ENCODE measurements around the gene MTTP. TPM values are rescaled to one million over a fixed set of nuclear protein-coding genes. Genes with fewer than 3 reads are reported as not detected.

Gene MTTP
- total RNA-seq, 1 donor = not detected

GRCh38 chr4:99670409-99671073 lies 95.9 kb downstream of the MTTP start:
- TF ChIP-seq CTCF (IDR thresholded peaks at IDR 0.05; ENCODE audit: insufficient read depth, low read depth, low read length) = no peak
- no peak for DNase-seq (ENCODE audit: low read depth)
- H3K4me3 ChIP-seq (ENCODE audit: low read depth, low read length) = no peak overlapping the region

Other genes starting within 250 kb of the MTTP start
- gene ADH1C, start 222.1 kb upstream of the MTTP start, total RNA-seq = 1.3 TPM in 1 of 2 replicates, not detected in the other
- not detected in 2 replicates for gene ADH7, start 139.5 kb upstream of the MTTP start, total RNA-seq
- gene C4orf17, start 63.8 kb upstream of the MTTP start, total RNA-seq = not detected in 2 replicates
- 4.5 and 5.6 TPM in 2 replicates for gene TRMT10A, start 10.8 kb upstream of the MTTP start, total RNA-seq
- gene C4orf54, start 83.0 kb downstream of the MTTP start, total RNA-seq = under 0.01 TPM in 1 of 2 replicates, not detected in the other
- not detected in 2 replicates for gene DAPP1, start 242.0 kb downstream of the MTTP start, total RNA-seq